ENCODE results near the gene ACTL6A.

Gene ACTL6A

DNA sequence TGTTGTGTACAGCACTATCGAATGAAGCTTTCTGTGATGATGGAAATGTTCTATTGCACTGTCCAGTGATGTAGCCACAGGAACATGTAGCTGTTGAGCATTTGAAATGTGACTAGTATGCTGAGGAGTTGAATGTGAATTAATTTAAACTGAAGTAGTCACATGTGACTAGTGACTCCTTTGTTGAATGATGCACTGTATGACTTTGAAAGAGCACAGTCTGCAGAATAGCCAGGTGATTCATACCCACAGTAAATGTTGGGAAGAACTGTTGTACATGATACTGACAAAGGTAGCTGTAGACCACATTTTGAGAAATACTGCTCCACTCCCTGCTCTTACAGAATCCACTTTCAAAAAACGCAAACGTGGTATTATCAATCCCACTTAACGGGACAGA is 34.0 kb upstream of the ACTL6A start:
- Histone ChIP-seq H3K27ac (ENCODE audit: low read depth, low read length) (no peak overlapping the region), H4K8ac (ENCODE audit: low read depth, low read length) (no peak overlapping the region), H3K9ac (ENCODE audit: low read length) (no peak overlapping the region), H4K5ac (ENCODE audit: low read length) (no peak overlapping the region), H2BK5ac (ENCODE audit: low read length) (no peak overlapping the region), H3K4ac (ENCODE audit: low read depth, low read length) (no peak overlapping the region), H3K79me2 (ENCODE audit: control insufficient read depth, insufficient read depth, low read length) (no peaks in the 10 kb centered on the region), H3K23ac (ENCODE audit: low read length) (no peak overlapping the region), H3K18ac (ENCODE audit: low read length) (no peak overlapping the region), H2BK120ac (ENCODE audit: low read depth, low read length) (no peak overlapping the region), H2BK15ac (replicated peaks; ENCODE audit: low read depth) (no peak overlapping the region), H2AK5ac (ENCODE audit: low read length) (no peak overlapping the region), H3K79me1 (ENCODE audit: low read length) (no peaks in the 10 kb centered on the region), H3K4me2 (ENCODE audit: low read length) (no peak overlapping the region), H3K27me3 (ENCODE audit: insufficient read depth, low read length, poor library complexity) (no peaks in the 10 kb centered on the region), H3K4me1 (ENCODE audit: control insufficient read depth, low read depth, low read length) (peaks cover 2% of the 10 kb centered on the region), H3K56ac (ENCODE audit: low read length) (no peak overlapping the region), H3K36me3 (ENCODE audit: control insufficient read depth, insufficient read depth, low read length) (no peaks in the 10 kb centered on the region), H3K4me3 (ENCODE audit: low read length) (no peak overlapping the region)
- no CpG with 5 or more reads among the region's 4 CpGs for WGBS (ENCODE audit: extremely low coverage, insufficient coverage, low lambda C conversion rate)
- DNase-seq, result no peak

DNA sequence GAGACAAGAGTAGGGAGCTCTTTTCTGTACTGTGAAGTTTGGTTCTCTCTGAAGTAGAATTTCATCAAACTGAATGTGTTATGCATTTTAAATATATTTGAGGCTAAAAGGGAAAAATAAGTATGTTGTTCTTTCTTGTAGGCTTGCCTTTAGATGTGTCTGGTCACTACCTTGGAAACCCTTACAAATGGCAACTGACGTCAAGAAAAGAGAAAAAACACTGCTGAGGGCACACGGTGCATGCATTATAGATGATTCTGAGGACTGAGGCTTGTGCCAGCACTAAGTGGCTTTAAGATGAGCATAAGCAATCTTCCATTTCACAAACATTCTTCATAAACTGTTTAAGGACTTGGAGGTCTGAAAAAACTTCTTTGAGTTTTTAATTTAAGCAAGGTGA is 31.1 kb upstream of the ACTL6A start:
- no peak overlapping the region for H4K8ac ChIP-seq (ENCODE audit: low read depth, low read length)
- no peak overlapping the region for H4K5ac ChIP-seq (ENCODE audit: low read length)
- no peaks in the 10 kb centered on the region for H3K79me1 ChIP-seq (ENCODE audit: low read length)
- no peak overlapping the region for H3K56ac ChIP-seq (ENCODE audit: low read length)
- no peak overlapping the region for H3K4me2 ChIP-seq (ENCODE audit: low read length)
- WGBS (ENCODE audit: extremely low coverage, insufficient coverage, low lambda C conversion rate), result no CpG with 5 or more reads among the region's 2 CpGs
- H3K9ac ChIP-seq (ENCODE audit: low read length), result no peak overlapping the region
- H3K18ac ChIP-seq (ENCODE audit: low read length), result no peak overlapping the region
- no peak overlapping the region for H2BK5ac ChIP-seq (ENCODE audit: low read length)
- no peaks in the 10 kb centered on the region for H3K36me3 ChIP-seq (ENCODE audit: control insufficient read depth, insufficient read depth, low read length)
- no peak overlapping the region for H2BK15ac ChIP-seq (replicated peaks; ENCODE audit: low read depth)
- no peak for DNase-seq
- H3K79me2 ChIP-seq (ENCODE audit: control insufficient read depth, insufficient read depth, low read length), result no peaks in the 10 kb centered on the region
- H3K27ac ChIP-seq (ENCODE audit: low read depth, low read length), result no peak overlapping the region
- no peak overlapping the region for H3K4me3 ChIP-seq (ENCODE audit: low read length)
- no peak overlapping the region for H3K4ac ChIP-seq (ENCODE audit: low read depth, low read length)
- H3K27me3 ChIP-seq (ENCODE audit: insufficient read depth, low read length, poor library complexity), result no peaks in the 10 kb centered on the region
- no peak overlapping the region for H2AK5ac ChIP-seq (ENCODE audit: low read length)
- no peak overlapping the region for H2BK120ac ChIP-seq (ENCODE audit: low read depth, low read length)
- H3K4me1 ChIP-seq (ENCODE audit: control insufficient read depth, low read depth, low read length), result peaks cover 8% of the 10 kb centered on the region
- no peak overlapping the region for H3K23ac ChIP-seq (ENCODE audit: low read length)

DNA sequence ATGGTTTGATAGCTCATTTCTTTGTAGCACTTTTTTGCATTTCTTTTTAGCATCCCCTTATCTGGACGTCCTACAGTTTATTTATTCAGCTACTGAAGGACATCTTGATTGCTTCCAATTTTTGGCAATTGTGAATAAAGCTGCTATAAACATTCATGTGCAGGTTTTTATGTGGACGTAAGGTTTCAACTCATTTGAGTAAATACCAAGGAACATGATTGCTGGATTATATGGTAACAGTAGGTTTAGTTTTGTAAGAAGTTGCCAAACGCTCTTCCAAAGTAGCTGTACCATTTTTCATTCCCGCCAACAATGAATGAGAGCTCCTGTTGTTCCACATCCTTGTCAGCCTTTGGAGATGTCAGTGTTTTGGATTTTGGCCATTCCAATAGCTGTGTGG is 29.5 kb upstream of the ACTL6A start:
- Histone ChIP-seq H3K56ac (ENCODE audit: low read length) (no peak overlapping the region), H3K27me3 (ENCODE audit: insufficient read depth, low read length, poor library complexity) (no peaks in the 10 kb centered on the region), H2BK5ac (ENCODE audit: low read length) (no peak overlapping the region), H3K79me1 (ENCODE audit: low read length) (no peaks in the 10 kb centered on the region), H3K18ac (ENCODE audit: low read length) (no peak overlapping the region), H3K4ac (ENCODE audit: low read depth, low read length) (no peak overlapping the region), H3K27ac (ENCODE audit: low read depth, low read length) (no peak overlapping the region), H4K5ac (ENCODE audit: low read length) (no peak overlapping the region), H2BK15ac (replicated peaks; ENCODE audit: low read depth) (no peak overlapping the region), H3K23ac (ENCODE audit: low read length) (no peak overlapping the region), H3K9ac (ENCODE audit: low read length) (no peak overlapping the region), H2AK5ac (ENCODE audit: low read length) (no peak overlapping the region), H3K36me3 (ENCODE audit: control insufficient read depth, insufficient read depth, low read length) (no peaks in the 10 kb centered on the region), H3K4me3 (ENCODE audit: low read length) (no peak overlapping the region), H2BK120ac (ENCODE audit: low read depth, low read length) (no peak overlapping the region), H3K79me2 (ENCODE audit: control insufficient read depth, insufficient read depth, low read length) (no peaks in the 10 kb centered on the region), H3K4me2 (ENCODE audit: low read length) (no peak overlapping the region), H3K4me1 (ENCODE audit: control insufficient read depth, low read depth, low read length) (peaks cover 11% of the 10 kb centered on the region), H4K8ac (ENCODE audit: low read depth, low read length) (no peak overlapping the region)
- WGBS (ENCODE audit: extremely low coverage, insufficient coverage, low lambda C conversion rate), result no CpG with 5 or more reads among the region's 4 CpGs
- no peak for DNase-seq

DNA sequence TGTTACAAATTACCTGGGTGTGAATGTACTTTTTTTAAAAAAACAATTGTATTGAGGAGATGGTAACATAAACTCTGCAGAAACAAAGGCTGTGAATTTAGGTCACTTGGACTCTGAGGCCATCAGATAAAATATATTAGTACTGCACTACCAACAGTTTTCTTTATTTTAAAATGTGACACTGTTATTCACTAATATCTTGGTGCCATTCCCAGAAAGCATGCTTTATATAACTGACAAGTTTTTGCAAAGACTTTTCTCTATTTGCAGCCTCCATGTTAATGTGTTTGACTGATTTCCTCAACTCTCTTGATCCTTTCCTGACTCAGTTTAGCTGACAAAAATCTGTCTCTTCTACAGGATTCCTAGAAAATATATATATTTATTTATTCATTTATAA is 26.5 kb upstream of the ACTL6A start:
- H3K27ac ChIP-seq (ENCODE audit: low read depth, low read length), result no peak overlapping the region
- H2AK5ac ChIP-seq (ENCODE audit: low read length), result no peak overlapping the region
- no peak overlapping the region for H4K5ac ChIP-seq (ENCODE audit: low read length)
- H3K23ac ChIP-seq (ENCODE audit: low read length), result no peak overlapping the region
- H3K79me2 ChIP-seq (ENCODE audit: control insufficient read depth, insufficient read depth, low read length), result no peaks in the 10 kb centered on the region
- no peak overlapping the region for H2BK15ac ChIP-seq (replicated peaks; ENCODE audit: low read depth)
- no peak overlapping the region for H4K8ac ChIP-seq (ENCODE audit: low read depth, low read length)
- no peak overlapping the region for H3K9ac ChIP-seq (ENCODE audit: low read length)
- H3K18ac ChIP-seq (ENCODE audit: low read length), result no peak overlapping the region
- H3K79me1 ChIP-seq (ENCODE audit: low read length), result no peaks in the 10 kb centered on the region
- H3K4me1 ChIP-seq (ENCODE audit: control insufficient read depth, low read depth, low read length), result peaks cover 11% of the 10 kb centered on the region
- H3K27me3 ChIP-seq (ENCODE audit: insufficient read depth, low read length, poor library complexity), result no peaks in the 10 kb centered on the region
- no peak overlapping the region for H3K4me3 ChIP-seq (ENCODE audit: low read length)
- H3K36me3 ChIP-seq (ENCODE audit: control insufficient read depth, insufficient read depth, low read length), result no peaks in the 10 kb centered on the region
- no peak overlapping the region for H3K56ac ChIP-seq (ENCODE audit: low read length)
- no peak overlapping the region for H3K4me2 ChIP-seq (ENCODE audit: low read length)
- no peak overlapping the region for H2BK5ac ChIP-seq (ENCODE audit: low read length)
- no peak overlapping the region for H3K4ac ChIP-seq (ENCODE audit: low read depth, low read length)
- H2BK120ac ChIP-seq (ENCODE audit: low read depth, low read length), result no peak overlapping the region
- no peak for DNase-seq

DNA sequence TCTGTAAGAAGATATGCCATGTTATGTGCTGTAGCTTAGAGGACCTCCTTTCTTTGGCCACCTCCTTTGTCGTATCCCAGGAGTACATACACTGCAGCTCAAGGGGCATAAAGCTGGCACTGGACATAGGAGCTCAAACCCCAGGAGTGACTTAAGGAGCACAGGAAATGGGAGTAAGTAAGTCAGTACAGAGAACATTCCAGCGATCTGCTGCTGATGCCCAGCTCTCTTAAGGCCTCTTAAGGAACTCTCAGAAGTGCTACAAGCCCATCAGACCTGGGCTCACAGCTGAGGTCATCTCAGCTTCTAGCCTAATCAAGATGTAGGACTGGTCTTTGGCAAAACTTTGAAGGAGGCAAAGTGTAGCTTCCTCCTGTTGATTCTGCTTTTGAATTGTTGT is 21.6 kb upstream of the ACTL6A start:
- no peaks in the 10 kb centered on the region for H3K36me3 ChIP-seq (ENCODE audit: control insufficient read depth, insufficient read depth, low read length)
- no peak overlapping the region for H3K56ac ChIP-seq (ENCODE audit: low read length)
- no peak overlapping the region for H3K9ac ChIP-seq (ENCODE audit: low read length)
- H3K23ac ChIP-seq (ENCODE audit: low read length), result no peak overlapping the region
- H3K4me2 ChIP-seq (ENCODE audit: low read length), result no peak overlapping the region
- H3K27ac ChIP-seq (ENCODE audit: low read depth, low read length), result no peak overlapping the region
- no peak for DNase-seq
- H3K79me1 ChIP-seq (ENCODE audit: low read length), result no peaks in the 10 kb centered on the region
- H3K4ac ChIP-seq (ENCODE audit: low read depth, low read length), result no peak overlapping the region
- H3K4me1 ChIP-seq (ENCODE audit: control insufficient read depth, low read depth, low read length), result peaks cover 5% of the 10 kb centered on the region
- H3K27me3 ChIP-seq (ENCODE audit: insufficient read depth, low read length, poor library complexity), result no peaks in the 10 kb centered on the region
- no peak overlapping the region for H2BK5ac ChIP-seq (ENCODE audit: low read length)
- no peak overlapping the region for H2BK15ac ChIP-seq (replicated peaks; ENCODE audit: low read depth)
- no peak overlapping the region for H4K8ac ChIP-seq (ENCODE audit: low read depth, low read length)
- no peak overlapping the region for H2AK5ac ChIP-seq (ENCODE audit: low read length)
- no peak overlapping the region for H4K5ac ChIP-seq (ENCODE audit: low read length)
- H3K18ac ChIP-seq (ENCODE audit: low read length), result no peak overlapping the region
- H3K4me3 ChIP-seq (ENCODE audit: low read length), result no peak overlapping the region
- WGBS (ENCODE audit: extremely low coverage, insufficient coverage, low lambda C conversion rate), result no CpG with 5 or more reads among the region's 2 CpGs
- H3K79me2 ChIP-seq (ENCODE audit: control insufficient read depth, insufficient read depth, low read length), result no peaks in the 10 kb centered on the region
- no peak overlapping the region for H2BK120ac ChIP-seq (ENCODE audit: low read depth, low read length)

DNA sequence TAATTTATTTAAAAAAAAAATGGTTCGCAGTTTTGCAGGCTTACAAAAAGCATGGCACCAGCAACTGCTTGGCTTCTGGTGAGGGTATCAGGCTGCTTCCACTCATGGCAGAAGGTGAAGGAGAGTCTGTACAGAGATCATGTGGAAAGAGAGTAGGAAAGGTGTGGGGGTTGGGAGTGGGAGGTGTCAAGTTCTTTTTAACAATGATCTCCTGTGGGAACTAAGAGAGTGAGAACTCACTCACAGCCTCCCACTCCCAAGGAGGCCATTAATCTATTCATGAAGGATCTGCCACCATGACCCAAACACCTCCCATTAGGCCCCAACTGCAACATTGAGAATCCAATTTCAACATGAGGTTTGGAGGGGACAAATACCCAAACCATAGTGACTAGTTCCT is 21.1 kb upstream of the ACTL6A start:
- Histone ChIP-seq H3K4me1 (ENCODE audit: control insufficient read depth, low read depth, low read length) (peaks cover 5% of the 10 kb centered on the region), H3K36me3 (ENCODE audit: control insufficient read depth, insufficient read depth, low read length) (no peaks in the 10 kb centered on the region), H2BK5ac (ENCODE audit: low read length) (no peak overlapping the region), H2BK15ac (replicated peaks; ENCODE audit: low read depth) (no peak overlapping the region), H2AK5ac (ENCODE audit: low read length) (no peak overlapping the region), H3K18ac (ENCODE audit: low read length) (no peak overlapping the region), H4K8ac (ENCODE audit: low read depth, low read length) (no peak overlapping the region), H2BK120ac (ENCODE audit: low read depth, low read length) (no peak overlapping the region), H3K9ac (ENCODE audit: low read length) (no peak overlapping the region), H3K79me1 (ENCODE audit: low read length) (no peaks in the 10 kb centered on the region), H3K23ac (ENCODE audit: low read length) (no peak overlapping the region), H3K27me3 (ENCODE audit: insufficient read depth, low read length, poor library complexity) (no peaks in the 10 kb centered on the region), H3K4me3 (ENCODE audit: low read length) (no peak overlapping the region), H3K4me2 (ENCODE audit: low read length) (no peak overlapping the region), H4K5ac (ENCODE audit: low read length) (no peak overlapping the region), H3K56ac (ENCODE audit: low read length) (no peak overlapping the region), H3K27ac (ENCODE audit: low read depth, low read length) (no peak overlapping the region), H3K4ac (ENCODE audit: low read depth, low read length) (no peak overlapping the region), H3K79me2 (ENCODE audit: control insufficient read depth, insufficient read depth, low read length) (no peaks in the 10 kb centered on the region)
- no peak for DNase-seq
- no CpG with 5 or more reads among the region's 1 CpG for WGBS (ENCODE audit: extremely low coverage, insufficient coverage, low lambda C conversion rate)
